Eye (tissue), 1 donor: Measurements from ENCODE around the gene ERMP1.

ENCODE experiments used
- DNase-seq: peaks from one replicate; pipeline ENCODE4 v3.0.0-alpha.2; 2015

The ERMP1 gene

DNA sequence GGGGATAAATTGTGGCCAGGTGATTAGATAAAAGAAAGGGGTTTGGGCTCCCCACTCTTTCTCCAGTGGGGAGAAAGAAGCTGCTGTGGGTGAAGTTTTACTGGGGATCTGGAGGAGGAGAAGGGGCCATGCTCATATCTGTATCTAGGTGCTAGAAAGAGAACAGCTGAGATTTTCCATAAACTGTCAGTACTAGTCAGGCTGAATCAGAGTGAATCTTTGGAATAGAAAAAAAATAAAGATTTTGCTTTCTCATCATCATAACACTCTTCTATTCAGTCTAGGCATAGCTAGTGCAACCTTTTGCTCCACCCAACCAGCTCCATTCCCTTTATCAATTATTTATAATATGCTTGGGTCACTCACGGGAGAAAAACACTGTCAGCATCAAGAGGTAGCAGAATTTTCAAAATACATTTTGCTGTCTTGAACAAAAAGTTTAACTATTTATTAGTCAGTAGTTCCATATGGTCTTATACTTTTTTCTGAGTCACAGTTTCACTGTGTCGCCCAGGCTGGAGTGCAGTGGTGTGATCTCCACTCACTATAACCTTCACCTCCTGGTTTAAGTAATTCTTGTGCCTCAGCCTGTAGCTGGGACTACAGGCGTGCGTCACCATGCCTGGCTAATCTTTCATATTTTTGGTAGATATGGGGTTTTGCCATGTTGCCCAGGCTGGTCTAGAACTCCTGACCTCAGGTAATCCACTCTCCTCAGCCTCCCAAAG is 21.3 kb upstream of the ERMP1 start:
- DNase-seq, result no peak

- DNase-seq, result no peak
These were observed 20.7 kb upstream of the ERMP1 start for GRCh38 chr9:5853617-5854016.

DNA sequence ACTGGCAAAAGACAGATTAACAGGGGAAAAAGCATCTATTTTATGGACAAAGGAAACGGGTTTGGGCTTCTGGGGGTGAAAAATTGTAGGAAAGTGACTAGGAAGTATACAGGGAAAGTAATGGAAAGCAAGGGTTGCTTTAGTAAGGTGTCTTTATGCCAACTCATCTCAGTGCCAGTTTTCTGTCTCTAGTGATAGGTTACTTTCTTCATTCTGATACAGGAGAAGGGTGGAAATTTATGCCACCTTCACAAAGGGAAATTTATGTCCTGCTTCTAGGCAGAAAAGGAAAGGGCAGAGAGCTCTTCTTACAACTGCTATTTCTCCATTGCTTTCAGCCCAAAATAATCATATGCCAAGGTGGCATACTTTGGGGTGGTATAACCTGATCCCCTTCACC is 20.1 kb upstream of the ERMP1 start:
- no peak for DNase-seq

DNA sequence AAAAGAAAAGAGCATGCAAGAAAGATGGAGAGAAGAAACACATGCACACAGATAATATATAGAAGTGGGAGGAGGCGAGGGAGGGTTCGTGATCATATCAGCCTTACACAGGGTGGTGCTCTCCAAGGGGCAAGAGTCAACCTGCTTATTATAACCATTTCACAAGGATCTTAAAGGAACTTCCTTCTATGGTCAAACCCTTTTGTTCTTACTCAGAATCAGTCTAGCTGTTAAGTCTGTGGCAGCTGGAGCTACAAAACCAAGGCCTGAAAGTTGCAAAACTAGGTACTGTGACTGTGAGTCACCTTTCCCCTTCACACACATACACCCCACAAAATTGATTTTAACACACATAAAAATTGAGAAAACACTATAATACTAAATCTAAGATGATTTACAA is 18.5 kb upstream of the ERMP1 start:
- DNase-seq, result no peak

DNA sequence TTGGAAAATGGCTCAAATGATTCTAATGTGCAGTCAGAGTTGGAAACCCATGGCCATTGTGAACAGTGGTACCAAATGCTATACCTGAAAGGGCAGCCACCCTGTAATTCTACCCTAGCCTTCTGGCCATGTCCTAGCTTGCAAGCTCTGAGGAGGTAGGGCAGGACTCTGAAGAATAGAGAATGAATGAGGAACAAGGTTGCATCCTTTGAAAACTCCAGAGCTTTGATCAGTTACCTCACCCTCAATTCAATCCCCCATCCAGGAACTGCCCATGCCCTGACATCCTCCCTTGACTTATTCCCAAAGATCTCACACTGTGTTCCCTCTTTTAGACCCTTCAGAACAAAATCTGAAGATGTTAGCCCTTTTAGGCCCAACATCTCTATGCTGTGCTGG is 17.8 kb upstream of the ERMP1 start:
- no peak for DNase-seq

DNA sequence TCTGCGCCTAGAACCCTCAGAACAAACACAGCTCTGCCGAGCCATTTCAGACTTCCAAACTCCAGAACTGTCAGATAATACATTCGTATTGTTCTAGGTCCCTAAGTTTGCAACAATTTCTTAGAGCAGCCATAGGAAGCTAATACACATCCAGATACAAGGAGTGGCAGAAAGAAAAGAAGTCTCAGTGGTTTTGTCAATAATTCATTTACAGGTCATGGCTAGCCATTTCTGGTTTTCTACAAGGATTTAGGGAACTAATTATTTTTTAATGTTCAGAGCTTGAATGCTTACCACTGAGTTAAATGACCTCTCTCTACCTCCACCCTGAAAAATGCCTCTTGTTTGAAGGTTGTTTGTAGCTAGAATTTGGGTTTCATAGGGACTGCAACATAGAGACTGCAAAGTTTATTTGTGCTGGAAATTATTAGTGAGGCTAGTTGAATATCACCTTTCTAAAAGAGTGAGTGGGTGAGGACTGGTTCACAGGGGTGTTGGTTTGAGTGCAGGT is 15.5 kb upstream of the ERMP1 start:
- DNase-seq, result no peak

DNA sequence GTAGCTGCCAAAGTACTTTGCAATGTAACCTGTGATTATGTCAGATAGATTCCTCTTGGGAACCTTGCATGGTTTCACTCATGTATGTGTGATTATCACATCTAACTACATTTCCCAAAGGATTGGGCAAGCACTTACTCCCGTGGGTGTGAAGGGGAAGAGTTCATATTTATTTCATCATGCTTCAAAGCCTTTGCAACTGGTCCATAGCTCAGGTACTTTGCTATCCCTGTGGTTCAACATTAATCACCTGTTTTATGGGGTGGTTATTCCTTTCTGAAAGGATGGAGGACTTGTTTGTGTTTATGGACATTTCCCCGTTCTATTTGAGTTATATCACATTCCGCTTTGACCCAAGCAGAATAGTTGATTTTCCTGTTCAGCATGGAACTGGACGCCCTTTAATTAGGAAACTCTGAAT is 13.6 kb upstream of the ERMP1 start:
- DNase-seq, result no peak

- no peak for DNase-seq
These were observed 13.2 kb upstream of the ERMP1 start for GRCh38 chr9:5846096-5846495.

DNA sequence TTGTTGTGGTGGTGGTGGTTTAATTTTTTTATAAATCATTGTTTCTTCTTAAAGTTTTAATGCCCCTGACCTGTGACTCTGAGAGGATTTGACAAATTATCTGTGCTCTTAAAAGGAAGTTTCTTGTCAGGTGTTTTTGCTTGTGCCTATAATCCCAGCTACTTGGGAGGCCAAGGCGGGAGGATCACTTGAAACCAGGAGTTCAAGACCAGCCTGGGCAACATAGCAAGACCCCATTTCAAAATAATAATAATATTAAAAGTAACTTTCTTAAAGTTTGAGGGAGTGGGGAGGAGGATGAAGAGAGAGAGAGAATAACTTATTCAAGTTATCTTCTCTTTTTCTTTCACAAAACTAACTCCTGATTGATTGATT is 12.2 kb upstream of the ERMP1 start:
- no peak for DNase-seq

DNA sequence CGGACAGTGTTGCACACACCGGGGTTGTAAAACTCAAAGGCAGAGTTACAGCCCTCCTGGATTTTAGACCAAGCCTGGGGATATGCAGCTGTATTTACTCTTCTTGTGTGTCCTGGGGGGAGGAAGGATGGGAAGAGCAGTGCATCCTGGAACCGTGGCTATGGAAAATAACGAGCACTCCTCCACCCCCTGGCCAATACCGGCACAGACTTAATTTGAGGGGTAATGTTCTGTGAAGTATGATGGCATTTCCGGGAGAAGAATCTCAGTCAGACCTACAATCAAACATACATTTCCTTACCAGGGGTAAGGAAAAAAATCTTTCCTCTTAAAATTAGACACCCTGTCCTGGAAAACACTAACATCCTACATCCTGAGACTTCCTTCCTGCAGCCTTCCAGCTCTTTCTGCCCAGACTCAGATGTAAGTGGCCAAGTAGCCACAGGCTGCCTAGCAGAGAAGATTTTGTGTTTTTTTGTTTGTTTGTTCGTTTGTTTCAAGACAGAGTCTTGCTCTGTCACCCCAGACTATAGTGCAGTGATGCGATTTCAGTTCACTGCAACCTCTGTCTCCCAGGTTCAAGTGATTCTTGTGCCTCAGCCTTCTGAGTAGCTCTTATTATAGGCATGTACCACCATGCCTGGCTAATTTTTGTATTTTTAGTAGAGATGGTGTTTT is 11.0 kb upstream of the ERMP1 start:
- peak; percentile 50 for DNase-seq

GRCh38 chr9:5842929-5843793 is 10.2 kb upstream of the ERMP1 start:
- DNase-seq, result no peak

GRCh38 chr9:5841771-5842573 is 9.1 kb upstream of the ERMP1 start:
- no peak for DNase-seq

- DNase-seq, result no peak
These were observed 7.9 kb upstream of the ERMP1 start for GRCh38 chr9:5840788-5841187.

DNA sequence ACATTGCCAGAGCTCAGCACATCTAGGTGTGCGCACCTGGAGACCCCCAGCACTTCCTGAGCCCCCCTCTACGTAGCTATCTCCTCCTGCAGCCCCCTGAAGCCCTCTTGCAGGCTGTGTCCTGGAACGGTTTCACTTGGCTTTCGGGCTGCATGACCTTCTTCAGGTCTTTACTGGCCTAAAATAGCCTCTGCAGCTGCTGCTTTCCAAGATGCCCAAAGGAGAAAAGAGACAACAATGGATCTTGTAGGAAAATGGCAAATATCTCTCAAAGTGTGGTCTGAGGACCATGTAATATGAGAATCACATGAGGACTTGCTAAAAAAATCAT is 6.6 kb upstream of the ERMP1 start:
- DNase-seq, result no peak

GRCh38 chr9:5838884-5839571 is 6.1 kb upstream of the ERMP1 start:
- no peak for DNase-seq

DNA sequence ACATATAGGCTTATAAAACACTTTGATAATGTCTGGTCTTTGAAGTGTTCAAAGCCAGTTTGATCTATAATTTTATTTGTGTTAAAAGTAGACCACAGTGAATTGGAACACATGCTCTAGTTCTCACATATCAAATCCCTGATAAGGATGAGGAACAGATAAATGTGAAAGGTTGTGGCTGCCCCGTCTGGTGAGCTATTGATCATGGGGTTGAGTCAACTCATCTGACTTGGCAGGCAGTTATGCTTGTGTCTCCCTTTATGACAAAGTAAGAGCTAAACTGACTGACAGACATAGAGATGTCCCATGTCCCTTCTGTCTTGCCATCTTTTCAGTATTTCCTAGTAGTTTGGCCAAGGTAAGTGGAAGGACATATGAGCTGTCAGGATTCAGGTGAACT is 2.9 kb upstream of the ERMP1 start:
- no peak for DNase-seq

- DNase-seq, result no peak
These were observed 1.3 kb upstream of the ERMP1 start for GRCh38 chr9:5834214-5834613.

DNA sequence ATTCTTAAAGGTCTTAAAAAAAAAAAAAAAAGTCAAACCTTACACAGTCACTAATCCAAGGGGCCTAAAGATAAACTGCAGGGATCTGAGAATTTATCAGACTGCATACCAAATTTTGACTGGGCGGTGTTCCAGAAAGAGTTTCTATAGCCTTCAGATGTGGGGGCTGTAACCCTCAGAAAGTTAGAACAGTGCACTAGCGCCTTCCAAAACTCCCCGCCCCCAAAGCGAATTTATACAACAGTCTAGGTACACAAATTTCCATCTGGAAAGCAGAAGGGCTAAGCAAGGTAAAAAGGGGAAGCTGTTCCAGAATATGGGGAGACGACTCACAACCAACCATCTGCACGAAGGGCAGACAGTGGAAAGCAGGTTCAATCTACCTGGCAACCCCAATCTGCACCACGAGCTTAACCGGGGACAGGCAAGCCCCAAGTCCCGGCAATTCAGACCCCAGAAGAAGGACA is 813 bp downstream of the ERMP1 start:
- DNase-seq, result no peak

- no peak for DNase-seq
These were observed 6.9 kb downstream of the ERMP1 start for GRCh38 chr9:5825895-5826622.

DNA sequence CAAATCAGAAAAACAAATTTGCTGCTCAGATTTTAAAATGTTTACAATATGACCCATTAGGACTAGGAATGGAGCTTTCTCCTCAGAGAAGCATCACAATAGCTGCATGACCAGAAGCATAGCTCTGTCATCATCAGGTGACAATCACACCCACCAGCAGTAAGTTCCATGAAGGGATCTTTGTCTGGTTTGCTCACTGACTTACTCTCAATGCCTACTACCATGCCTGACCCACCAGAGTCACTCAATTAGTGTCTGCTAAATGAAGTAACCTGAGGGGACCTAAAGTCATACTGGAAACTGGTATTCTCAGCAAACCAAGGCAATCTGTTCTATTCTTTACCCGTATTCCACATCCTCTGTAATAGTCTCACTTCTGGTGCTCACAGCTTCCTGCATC is 7.7 kb downstream of the ERMP1 start:
- DNase-seq, result no peak

DNA sequence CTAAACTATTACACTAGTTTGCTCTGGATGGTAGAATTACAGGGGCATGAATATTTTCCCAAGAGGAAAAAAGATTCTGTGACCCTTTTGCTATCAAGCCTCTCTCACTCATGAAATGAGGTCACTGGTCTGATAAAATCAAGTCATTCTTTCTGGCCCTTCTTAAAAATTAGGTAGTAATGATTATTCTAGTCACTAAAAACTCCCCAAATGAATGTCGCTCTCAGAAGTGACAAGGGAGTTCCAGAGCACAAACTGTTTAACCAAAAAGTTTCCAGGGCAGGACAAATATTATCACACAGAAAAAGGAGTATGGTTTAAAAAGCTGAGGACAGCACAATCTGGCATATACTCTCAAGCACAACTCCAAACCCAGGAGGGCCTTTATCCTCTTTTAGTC is 12.5 kb downstream of the ERMP1 start:
- DNase-seq, result no peak

DNA sequence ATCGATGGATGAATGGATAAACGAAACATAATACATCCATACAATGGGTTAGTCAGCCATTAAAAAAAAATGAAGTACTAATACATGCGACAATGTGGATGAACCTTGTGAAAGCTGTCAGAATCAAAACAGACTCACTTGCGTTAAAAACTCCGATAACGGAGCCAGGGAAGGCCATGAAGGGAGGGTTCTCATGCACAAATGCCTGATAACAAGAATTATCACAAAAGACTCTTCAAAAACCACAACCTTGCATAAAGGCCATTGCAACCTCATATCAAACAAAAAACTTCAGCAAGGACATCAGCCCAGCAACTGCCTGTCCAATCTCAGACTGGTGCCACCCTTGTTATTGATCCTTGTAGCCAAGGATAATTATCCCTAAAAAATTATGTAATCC is 13.7 kb downstream of the ERMP1 start:
- DNase-seq, result no peak
